ENCODE data around the gene USP53.
"Not testable (repeated sequence)": the region's sequence is repeated elsewhere in the genome, so short reads cannot be mapped to it uniquely, and the experiment has no call there.

USP53 gene

DNA sequence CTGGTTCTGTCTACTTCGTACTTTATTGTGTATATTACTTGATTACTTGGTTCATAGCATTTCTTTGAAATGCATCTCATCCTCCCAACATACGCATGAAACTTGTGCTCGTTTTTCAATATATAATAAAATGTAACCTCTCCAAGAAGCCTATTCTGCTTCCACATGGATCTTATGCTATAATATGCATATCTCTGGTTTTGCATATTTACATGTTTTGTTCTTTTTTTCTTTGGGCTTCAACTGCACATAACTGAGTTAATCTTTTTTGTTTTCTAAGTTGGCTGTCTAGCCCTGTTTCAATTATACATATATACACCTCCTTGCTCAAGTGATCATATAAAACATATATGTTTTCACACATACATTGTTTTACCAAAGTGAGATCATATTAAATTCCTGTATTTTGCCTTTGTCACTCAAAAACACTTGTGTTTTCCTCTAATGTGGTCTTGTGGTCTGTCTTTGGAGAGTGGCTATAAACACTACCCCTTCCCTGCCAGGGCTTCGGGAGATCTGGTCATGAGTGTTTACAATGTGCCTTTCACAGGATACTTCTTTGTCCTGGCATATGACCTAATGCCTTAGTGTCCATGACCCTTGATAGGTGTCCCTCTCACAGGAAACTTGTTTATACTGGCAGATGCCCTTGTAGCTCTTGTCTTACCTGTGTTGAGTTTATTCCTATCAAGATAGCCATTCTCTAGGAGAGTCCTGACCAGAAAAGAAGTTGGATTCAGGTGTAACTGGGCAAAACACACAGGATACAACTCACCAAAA is 17.6 kb downstream of the USP53 start:
- no peak for DNase-seq

DNA sequence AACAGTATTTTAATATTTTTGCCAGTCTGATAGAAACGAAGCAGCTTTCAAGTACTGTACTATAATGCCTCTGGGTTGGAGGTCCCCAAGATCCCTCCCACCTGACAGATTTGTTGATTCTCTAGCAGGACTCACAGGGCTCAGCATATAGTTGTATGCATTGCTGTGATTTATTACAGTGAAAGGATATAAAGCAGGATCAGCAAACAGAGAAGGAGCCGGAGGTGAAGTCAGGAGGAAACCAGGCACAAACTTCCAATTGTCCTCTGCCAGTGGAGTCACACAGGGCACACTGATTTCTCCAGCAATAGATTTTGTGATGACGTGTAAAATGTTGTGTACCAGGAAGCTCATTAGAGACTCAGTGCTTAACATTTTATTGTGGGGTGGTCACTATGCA is 19.0 kb downstream of the USP53 start:
- DNase-seq = no peak

DNA sequence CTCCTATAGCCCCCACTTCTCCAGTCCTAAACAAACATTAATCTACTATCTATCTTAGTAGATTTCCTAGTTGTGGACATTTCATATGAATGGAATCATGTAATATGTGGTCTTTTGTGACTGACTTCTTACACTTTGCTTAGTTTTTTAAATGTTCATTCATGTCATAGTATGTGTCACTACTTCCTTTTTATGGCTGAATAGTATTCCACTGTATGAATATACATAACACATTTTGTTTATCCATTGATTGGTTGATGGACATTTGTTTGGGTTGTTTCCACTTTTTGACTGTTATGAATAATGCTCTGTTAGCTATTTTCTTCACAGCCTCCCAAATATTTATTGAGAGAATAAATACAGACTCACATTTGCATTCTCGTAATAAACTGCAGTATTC is 19.8 kb downstream of the USP53 start:
- no peak for DNase-seq

DNA sequence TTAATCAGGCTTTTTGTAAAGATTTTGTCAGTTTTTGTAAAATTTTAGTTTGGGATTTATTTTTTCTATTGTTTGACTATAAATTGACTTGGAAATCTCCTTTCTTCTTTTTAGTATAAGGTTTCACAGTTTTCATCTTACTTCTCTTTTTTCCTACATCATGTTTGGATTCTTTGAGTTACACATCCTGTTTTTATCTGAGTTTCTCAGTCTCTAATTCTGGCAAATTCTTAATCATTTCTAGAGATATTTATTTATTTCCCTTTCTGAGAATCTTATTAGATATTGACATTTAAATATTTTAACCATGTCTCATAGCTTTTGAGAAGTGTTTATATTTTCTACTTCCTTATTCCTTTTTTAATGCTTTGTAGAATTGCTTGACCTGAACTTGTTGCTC is 20.7 kb downstream of the USP53 start:
- DNase-seq = no peak

DNA sequence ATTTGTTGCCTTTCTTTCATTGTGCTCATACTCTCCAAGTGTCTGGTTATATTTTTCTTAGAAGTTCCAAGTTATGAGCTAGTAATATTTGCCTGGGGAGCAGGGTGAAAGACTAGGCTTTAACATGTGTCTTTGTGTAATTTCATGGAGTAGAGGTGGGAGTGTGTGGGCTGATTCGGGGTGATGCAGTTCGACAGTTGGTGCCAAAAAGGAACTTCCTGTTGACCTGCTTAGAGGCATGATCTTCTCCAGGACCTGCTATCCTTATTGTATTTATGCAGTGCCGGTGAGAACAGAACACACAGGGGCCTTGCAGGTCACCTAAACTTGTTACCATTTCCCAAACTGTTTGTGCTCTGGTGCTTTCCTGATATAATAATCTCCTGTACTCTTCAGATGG is 21.2 kb downstream of the USP53 start:
- DNase-seq = no peak

DNA sequence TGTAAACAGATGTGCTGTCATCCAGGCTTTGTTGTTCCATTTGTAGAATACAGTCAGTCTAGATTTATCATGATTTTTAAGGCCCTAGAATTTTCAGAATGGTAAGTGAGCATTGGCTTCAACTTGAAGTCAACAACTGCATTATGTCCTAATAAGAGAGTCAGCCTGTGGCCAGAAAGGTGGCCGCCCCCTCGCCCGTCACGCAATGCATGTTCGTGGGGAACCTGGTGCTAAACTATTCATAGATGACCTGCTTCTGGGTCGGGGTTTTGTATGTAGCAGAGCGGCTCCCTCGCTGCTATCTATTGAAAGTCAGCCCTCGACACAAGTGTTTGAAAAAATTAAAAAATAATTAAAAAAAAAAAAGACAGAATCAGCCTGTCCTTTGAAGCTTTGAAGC is 24.7 kb downstream of the USP53 start:
- no peak for DNase-seq

DNA sequence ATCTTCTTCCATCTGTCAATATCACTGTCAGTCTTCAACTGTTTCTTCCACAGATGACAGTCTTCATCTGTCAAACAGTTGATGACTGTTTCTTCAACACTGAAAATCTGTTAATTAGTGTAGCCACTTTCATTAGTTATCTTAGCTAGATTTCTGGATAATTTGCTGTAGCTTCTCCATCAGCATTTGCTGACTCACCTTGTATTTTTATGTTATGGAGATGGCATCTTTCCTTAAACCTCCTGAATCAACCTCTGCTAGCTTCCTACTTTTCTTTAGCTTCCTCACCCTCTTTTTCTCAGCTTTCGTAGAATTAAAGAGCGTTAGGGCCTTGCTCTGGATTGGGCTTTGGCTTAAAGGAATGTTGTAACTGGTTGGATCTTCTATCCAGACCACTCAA is 25.1 kb downstream of the USP53 start:
- no peak for DNase-seq

DNA sequence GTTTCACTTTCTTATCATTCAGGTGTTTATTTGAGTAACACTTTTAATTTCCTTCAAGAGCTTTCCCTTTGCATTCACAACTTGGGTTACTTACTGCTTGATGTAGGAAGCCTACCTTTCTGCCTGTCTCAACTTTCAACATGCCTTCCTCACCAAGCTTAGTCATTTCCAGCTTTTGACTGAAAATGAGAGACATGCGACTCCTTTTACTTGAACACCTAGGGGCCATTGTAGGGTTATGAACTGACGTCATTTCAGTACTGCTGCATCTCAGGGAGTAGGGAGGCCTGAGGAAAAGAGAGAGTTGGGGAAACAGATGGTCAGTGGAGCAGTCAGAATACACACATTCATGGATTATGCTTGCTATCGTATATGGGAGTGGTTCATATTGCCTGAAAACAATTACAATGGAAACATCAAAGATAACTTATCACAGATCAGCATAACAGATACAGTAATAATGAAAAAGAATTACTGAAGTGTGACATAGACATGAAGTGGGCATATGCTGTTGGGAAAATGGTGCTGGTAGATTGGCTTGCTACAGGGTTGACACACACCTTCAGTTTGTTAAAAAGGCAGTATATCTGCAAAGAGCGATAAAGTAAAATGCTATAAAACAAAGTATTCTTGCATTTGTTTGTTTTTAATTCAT is 25.7 kb downstream of the USP53 start:
- DNase-seq = no peak

DNA sequence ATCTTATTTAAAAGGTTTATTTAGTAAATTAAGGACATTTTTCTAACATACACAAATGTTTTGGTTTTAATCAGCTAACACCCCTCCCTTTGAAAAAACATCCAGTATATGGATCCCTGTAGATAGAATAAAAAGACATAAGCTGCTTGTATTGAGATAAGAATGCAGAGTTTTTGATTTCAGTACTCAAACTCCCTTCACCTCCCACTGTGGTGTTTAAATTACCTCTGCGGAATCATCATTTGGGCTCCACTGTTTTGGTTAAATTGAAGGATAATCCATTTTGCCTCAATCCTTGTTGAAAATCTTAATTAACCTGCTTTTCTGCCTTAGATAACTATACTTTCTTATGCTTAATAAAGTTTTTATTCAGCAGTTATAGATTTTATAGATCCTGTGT is 27.6 kb downstream of the USP53 start:
- DNase-seq = no peak

DNA sequence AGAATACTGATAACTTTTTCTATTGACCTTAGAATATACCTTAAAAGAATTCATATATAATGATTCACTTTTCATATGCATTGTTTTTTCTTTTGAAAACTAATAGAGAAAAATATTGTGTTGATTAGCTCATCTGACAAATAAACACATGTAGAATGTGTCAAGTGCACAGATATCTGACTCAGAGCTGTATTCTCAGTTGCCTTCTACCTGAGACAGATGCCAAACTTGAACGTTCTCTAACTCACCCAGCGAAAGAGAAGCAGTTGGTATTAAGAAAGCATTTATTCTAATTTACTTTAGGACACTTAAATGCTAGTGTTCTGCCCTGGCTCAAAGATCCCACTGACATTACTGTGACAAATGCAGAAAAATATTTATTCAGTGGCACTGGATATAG is 28.1 kb downstream of the USP53 start:
- no peak for DNase-seq

DNA sequence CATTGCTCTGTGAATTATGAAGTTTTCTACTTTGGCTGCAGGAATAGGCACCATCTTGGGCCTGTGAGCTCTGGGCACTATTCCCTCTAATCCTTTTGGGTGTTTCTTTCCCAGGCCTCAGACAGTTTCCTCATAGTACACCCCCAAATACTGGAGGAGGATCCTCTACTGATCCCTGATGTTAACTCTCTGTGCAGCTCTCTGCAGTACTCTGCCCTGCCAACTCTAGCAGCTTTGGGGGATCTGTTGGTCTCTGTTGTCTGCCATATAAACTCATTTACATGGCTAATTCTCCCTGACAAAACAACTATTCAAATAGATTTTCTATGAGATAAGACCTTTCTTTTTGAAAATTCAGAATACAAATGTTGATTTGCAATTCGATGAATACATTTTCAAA is 29.9 kb downstream of the USP53 start:
- no peak for DNase-seq

DNA sequence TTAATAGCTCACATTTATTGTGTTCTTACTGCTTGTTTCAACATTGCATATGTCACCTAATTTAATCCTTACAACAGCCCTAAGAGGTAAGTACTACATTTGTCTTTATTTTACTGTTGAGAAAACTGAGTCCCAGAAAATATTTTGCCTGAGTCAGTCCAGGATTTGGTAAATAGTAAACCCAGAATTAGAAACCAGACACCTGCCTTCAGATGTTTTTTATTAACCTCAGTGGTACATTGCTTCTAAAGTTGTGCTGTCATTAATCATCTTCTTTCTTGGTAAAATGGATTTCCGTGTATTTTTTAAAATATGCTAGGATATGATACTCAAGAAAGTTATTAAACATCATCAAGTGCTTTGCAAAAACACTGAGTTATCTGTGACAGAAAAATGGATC is 31.4 kb downstream of the USP53 start:
- no peak for DNase-seq

DNA sequence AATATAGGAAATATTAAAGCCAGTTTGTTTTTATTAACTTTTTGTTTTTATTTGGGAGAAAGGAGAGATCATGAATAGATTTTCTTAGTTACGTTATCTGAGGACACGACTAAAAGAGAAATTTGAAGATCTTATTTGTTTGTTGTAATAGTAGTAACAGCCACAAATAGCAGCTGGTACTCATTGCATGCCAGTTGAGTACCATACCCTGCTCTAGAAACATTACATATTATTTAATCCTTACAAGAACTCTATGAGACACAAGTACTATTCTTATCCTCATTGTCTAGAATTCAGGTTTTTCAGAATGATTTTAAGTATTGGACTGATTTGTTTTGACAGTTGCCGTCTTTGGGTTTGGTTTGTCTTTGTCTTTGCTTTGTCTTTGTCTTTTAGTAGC is 31.8 kb downstream of the USP53 start:
- no peak for DNase-seq

DNA sequence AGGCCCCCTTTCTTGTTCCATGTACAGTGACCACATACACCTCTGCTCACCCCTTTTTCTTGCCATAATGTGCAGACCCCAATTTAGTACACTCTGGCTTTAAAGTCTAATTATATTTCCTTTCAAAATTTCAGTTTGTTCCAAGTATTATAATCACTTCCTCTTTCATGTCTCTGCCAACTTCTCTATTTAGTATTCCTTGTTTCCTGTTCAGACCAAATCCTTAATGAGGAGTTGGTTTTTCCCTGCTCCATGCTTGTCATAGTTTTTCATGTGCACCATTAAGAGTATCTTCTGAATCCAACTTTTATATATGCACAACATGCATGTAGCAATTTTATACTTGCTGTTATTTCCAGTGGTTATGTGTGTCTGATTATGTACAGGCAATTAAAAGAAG is 32.3 kb downstream of the USP53 start:
- DNase-seq = no peak

DNA sequence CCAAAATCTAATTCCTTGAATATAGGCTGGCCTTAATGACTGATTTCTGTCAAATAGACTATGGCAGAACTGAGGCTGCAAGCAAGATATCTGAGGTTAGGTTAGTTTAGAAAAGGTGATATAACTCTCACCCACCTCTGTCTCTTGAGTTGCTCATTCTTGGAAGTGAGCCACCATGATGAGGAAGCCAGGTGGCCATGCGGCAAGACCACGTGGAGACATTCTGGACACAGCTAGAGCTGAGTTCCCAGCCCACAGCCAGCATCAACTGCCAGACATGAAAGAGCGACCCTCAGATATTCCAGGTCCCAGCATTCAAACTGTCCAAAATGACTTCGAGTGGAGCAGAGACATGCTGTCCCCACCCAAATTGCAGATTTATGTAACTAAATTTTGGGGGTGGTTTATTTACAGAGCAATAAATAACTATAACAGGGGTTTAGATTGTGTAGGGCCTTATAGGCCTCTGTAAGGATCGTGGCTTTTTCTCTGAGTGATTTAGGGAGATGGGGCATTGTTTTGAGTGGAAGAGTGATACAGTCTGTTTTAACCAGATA is 33.7 kb downstream of the USP53 start:
- no peak for DNase-seq

DNA sequence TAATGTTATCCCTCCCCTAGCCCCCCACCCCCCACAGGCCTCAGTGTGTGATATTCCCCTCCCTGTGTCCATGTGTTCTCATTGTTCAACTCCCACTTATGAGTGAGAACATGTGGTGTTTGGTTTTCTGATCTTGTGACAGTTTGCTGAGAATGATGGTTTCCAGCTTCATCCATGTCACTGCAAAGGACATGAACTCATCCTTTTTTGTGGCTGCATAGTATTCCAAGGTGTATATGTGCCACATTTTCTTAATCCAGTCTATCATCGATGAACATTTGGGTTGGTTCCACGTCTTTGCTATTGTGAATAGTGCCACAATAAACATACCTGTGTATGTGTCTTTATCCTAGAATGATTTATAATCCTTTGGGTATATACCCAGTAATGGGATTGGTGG is 38.5 kb downstream of the USP53 start:
- not testable (repeated sequence) for DNase-seq

DNA sequence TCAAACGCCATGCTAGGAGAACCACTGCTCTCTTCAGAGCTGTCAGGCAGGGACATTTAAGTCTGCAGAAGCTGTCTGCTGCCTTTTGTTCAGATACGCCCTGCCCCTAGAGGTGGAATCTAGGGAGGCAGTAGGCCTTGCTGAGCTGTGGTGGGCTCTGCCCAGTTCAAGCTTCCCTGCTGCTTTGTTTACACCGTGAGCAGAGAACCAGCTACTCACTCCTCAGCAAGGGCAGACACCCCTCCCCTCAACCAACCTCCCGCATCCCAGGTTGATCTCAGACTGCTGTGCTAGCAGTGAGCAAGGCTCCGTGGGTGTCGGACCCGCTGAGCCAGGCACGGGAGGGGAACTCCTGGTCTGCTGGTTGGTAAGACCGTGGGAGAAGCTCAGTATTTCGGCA is 42.7 kb downstream of the USP53 start:
- not testable (repeated sequence) for DNase-seq

DNA sequence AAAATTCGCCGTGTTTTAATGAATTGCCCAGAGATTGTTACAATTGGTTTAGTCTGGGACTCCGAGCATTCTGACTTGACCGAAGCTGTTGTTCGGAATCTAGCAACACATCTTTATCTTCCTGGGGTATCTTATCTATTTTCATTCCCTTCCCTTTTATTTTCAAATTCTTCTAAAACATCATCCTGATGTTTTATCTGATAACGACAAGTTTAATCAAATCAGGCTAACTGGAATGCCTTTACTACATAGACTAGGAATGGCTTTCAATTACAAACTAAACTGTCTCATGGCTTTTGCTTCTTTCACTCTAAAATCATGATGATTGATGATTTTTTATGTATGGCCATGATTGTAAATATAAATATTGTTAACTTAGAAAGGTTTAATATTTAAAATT is 48.0 kb downstream of the USP53 start:
- no peak for DNase-seq

DNA sequence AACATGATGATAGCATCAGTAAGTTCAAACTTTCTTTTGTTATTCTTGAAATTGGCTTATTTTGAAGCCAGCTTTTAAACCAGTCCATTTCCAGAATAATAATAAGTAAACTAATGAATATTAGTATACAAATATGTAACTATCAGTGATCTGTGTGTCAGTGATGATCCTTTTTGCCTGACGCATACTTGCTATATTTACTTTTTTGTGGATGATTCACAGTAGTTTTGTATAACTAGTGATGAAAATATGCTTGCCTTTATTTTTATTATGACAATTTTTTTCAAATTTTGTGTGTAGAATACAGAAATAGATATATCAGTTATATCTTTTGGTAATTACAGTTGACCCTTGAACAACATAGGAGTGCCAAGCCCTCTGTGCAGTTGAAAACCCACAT is 49.5 kb downstream of the USP53 start:
- no peak for DNase-seq

DNA sequence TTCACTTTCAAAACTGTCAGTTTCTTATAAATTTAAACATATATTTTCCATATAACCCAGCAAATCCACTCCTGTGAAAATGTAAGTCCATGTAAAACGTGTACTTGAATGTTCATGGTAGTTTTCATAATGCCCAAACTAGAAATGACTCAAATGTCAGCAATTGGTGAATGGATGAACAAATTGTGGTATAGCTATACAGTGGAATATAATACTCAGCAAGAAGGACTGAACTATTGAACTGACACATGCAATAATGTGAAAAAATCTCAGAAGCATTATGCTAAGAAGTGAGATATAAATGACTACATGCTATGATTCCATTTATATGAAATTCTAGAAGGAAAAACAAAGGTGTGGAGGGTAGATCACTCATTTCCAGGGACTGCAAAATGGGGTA is 52.2 kb downstream of the USP53 start:
- DNase-seq = no peak

DNA sequence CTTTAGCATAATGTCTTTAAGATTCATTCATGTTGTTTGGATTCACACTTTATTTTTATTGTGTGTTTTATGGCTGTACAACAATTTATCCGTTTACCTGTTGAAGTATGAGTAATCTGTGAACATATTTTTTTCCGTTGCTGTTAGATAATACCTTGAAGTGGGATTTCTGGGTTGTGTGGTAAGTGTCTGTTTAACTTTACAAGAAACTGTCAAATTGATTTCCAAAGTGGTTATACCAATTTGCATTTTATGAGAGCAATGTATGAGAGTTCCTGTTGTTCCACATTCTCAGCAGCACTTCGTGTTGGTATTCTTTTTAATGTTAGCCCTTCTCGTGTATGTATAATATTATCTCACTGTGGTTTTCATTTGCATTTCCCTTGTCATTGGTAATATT is 53.6 kb downstream of the USP53 start:
- no peak for DNase-seq

DNA sequence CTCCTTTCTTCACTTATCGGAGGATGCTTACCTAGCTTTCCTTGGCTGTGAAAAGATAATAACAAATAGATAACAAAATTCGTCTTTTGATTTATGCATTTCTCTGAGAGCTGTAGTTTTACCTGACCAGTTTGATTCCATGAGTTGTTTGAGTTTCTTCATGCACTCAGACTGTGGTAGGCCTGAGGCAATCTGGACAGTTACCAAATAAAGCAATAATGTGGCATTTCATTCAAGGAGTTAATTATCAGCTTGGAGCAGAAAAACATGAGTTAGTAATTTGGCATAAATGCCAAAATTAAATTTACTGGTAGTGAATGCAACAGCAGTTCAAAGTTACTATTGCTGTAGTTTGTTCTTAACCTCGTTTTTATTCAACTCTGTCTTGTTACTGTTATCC is 56.0 kb downstream of the USP53 start:
- DNase-seq = no peak

DNA sequence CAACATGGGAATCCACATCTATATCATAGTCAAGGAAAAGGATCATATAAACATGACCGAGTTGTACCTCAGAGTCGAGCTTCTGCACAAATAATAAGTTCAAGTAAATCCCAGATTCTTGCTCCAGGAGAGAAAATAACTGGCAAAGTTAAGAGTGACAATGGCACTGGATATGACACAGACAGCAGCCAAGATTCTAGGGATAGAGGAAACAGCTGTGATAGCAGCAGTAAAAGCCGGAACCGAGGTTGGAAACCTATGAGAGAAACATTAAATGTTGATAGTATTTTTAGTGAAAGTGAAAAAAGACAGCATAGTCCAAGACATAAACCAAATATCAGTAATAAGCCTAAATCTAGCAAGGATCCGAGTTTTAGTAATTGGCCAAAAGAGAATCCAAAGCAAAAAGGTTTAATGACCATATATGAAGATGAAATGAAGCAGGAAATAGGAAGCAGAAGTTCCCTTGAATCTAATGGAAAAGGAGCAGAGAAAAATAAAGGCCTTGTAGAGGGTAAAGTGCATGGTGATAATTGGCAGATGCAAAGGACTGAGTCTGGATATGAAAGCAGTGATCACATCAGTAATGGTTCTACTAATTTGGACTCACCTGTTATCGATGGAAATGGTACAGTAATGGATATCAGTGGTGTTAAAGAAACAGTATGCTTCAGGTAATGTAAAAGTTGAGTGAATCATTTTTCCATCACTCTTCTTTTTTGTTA is 59.0 kb downstream of the USP53 start:
- DNase-seq = no peak

DNA sequence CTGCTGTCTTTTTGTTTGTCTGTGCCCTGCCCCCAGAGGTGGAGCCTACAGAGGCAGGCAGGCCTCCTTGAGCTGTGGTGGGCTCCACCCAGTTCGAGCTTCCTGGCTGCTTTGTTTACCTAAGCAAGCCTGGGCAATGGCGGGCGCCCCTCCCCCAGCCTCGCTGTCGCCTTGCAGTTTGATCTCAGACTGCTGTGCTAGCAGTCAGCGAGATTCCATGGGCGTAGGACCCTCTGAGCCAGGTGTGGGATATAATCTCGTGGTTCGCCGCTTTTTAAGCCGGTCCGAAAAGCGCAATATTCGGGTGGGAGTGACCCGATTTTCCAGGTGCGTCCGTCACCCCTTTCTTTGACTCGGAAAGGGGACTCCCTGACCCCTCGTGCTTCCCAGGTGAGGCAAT is 67.0 kb downstream of the USP53 start:
- DNase-seq = not testable (repeated sequence)

Measured in NCI-H1694 (cell line).